HCT116 (cell line): Measurements from ENCODE around the gene HMCN1.

Experiments used
- CEBPB ChIP-seq: IDR thresholded peaks from 2 replicates; pipeline ENCODE4 v1.6.1; 2012; ENCODE audit warnings: low read depth
- EGR1 ChIP-seq: IDR thresholded peaks from 2 replicates; pipeline ENCODE4 v1.6.1; 2012; ENCODE audit warnings: low read depth
- EZH2 ChIP-seq: fragments of 200-600 bp; sonication (generic); IDR thresholded peaks from 2 replicates; pipeline ENCODE4 v1.6.1; 2017; ENCODE audit warnings: antibody characterized with exemption, mixed run types
- EZH2phosphoT487 ChIP-seq: fragments of 200-600 bp; IDR thresholded peaks from 2 replicates; pipeline ENCODE4 v1.6.1; 2018; ENCODE audit warnings: antibody characterized with exemption, borderline replicate concordance
- JUND ChIP-seq: IDR thresholded peaks from 2 replicates; pipeline ENCODE4 v1.6.1; 2012
- POLR2A ChIP-seq: IDR thresholded peaks from 2 replicates; pipeline ENCODE4 v1.7.0; 2011; ENCODE audit warnings: borderline replicate concordance; ENCODE audit not compliant: insufficient read depth, insufficient read length; ENCODE audit errors: extremely low read depth
- POLR2AphosphoS5 ChIP-seq: IDR thresholded peaks from 2 replicates; pipeline ENCODE4 v1.6.1; 2011; ENCODE audit warnings: mild to moderate bottlenecking, low read depth, low read length, moderate library complexity
- SRF ChIP-seq: IDR thresholded peaks from 2 replicates; pipeline ENCODE4 v1.6.1; 2012; ENCODE audit warnings: low read depth
- YY1 ChIP-seq: IDR thresholded peaks from 2 replicates; pipeline ENCODE4 v1.6.1; 2011; ENCODE audit warnings: low read length, low read depth, moderate library complexity, mild to moderate bottlenecking; ENCODE audit not compliant: insufficient replicate concordance; ENCODE audit errors: extremely low read depth
- ZFX ChIP-seq: fragments of 450-650 bp; IDR thresholded peaks from 2 replicates; pipeline ENCODE4 v1.6.1; 2017
- ZNF274 ChIP-seq: fragments of 200-500 bp; sonication (Bioruptor generic); IDR thresholded peaks from 2 replicates; pipeline ENCODE4 v1.6.1; 2014; ENCODE audit warnings: mild to moderate bottlenecking, low read depth, low read length, inconsistent platforms
- TF ChIP-seq, protein P1 (sequence below), 3 experiments: fragments of 200-600 bp in 1 of 3; sonication (generic) in 1 of 3; IDR thresholded peaks in 2 of 3; conservative IDR thresholded peaks in 1 of 3; 2 replicates each; pipeline ENCODE4 v1.5.1; 2012 to 2017; ENCODE audit warnings: low read depth in 2 of 3, low read length in 2 of 3, antibody characterized with exemption in 1 of 3, borderline replicate concordance in 1 of 3, control low read depth in 1 of 3, mild to moderate bottlenecking in 1 of 3, mixed read lengths in 1 of 3, mixed run types in 1 of 3, moderate library complexity in 1 of 3; ENCODE audit not compliant: insufficient read depth in 1 of 3
- TF ChIP-seq, protein P2 (sequence below): IDR thresholded peaks from 2 replicates; pipeline ENCODE4 v1.6.1; 2012; ENCODE audit warnings: low read depth
- TF ChIP-seq, protein P3 (sequence below): IDR thresholded peaks from 2 replicates; pipeline ENCODE4 v1.6.1; 2012

- TF ChIP-seq SRF (no peak), ZNF274 (no peak), CEBPB (no peak), POLR2A (no peak), ZFX (no peak), EZH2phosphoT487 (no peak), POLR2AphosphoS5 (no peak), YY1 (no peak), JUND (no peak), EGR1 (no peak), EZH2 (no peak)
- TF ChIP-seq, protein P1, sequence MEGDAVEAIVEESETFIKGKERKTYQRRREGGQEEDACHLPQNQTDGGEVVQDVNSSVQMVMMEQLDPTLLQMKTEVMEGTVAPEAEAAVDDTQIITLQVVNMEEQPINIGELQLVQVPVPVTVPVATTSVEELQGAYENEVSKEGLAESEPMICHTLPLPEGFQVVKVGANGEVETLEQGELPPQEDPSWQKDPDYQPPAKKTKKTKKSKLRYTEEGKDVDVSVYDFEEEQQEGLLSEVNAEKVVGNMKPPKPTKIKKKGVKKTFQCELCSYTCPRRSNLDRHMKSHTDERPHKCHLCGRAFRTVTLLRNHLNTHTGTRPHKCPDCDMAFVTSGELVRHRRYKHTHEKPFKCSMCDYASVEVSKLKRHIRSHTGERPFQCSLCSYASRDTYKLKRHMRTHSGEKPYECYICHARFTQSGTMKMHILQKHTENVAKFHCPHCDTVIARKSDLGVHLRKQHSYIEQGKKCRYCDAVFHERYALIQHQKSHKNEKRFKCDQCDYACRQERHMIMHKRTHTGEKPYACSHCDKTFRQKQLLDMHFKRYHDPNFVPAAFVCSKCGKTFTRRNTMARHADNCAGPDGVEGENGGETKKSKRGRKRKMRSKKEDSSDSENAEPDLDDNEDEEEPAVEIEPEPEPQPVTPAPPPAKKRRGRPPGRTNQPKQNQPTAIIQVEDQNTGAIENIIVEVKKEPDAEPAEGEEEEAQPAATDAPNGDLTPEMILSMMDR (IDR thresholded peaks at IDR 0.05 in 2 of 3, conservative IDR thresholded peaks at IDR 0.05 in 1 of 3; ENCODE audit: borderline replicate concordance in 1 of 3, insufficient read depth in 1 of 3, low read depth in 2 of 3, low read length in 2 of 3), result no peak
- TF ChIP-seq, protein P2, sequence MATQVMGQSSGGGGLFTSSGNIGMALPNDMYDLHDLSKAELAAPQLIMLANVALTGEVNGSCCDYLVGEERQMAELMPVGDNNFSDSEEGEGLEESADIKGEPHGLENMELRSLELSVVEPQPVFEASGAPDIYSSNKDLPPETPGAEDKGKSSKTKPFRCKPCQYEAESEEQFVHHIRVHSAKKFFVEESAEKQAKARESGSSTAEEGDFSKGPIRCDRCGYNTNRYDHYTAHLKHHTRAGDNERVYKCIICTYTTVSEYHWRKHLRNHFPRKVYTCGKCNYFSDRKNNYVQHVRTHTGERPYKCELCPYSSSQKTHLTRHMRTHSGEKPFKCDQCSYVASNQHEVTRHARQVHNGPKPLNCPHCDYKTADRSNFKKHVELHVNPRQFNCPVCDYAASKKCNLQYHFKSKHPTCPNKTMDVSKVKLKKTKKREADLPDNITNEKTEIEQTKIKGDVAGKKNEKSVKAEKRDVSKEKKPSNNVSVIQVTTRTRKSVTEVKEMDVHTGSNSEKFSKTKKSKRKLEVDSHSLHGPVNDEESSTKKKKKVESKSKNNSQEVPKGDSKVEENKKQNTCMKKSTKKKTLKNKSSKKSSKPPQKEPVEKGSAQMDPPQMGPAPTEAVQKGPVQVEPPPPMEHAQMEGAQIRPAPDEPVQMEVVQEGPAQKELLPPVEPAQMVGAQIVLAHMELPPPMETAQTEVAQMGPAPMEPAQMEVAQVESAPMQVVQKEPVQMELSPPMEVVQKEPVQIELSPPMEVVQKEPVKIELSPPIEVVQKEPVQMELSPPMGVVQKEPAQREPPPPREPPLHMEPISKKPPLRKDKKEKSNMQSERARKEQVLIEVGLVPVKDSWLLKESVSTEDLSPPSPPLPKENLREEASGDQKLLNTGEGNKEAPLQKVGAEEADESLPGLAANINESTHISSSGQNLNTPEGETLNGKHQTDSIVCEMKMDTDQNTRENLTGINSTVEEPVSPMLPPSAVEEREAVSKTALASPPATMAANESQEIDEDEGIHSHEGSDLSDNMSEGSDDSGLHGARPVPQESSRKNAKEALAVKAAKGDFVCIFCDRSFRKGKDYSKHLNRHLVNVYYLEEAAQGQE, result no peak
- TF ChIP-seq, protein P3, sequence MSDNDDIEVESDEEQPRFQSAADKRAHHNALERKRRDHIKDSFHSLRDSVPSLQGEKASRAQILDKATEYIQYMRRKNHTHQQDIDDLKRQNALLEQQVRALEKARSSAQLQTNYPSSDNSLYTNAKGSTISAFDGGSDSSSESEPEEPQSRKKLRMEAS, result no peak
These were observed 339.5 kb downstream of the HMCN1 start for GRCh38 chr1:186073697-186074096.
